Liver (tissue), 9 donors: ENCODE measurements around the gene PHLDB2. TPM values are rescaled to one million over a fixed set of nuclear protein-coding genes. Genes with fewer than 3 reads are reported as not detected.

ENCODE experiments used
- DNase-seq: peaks from one replicate; pipeline ENCODE4 v3.0.0-alpha.2; 2017; ENCODE audit warnings: low spot score
- H3K27ac ChIP-seq, 2 donors: one replicate each; pipeline ENCODE4 v1.7.0; 2013; ENCODE audit warnings: inconsistent platforms in 2 of 2, low read length in 2 of 2, control low read depth in 1 of 2, low read depth in 1 of 2, mild to moderate bottlenecking in 1 of 2
- H3K27me3 ChIP-seq, 4 donors: one replicate each; pipeline versions ENCODE4 v1.6.1 to v1.7.0; 2013; ENCODE audit warnings: low read length in 3 of 4, inconsistent platforms in 1 of 4, mild to moderate bottlenecking in 1 of 4, moderate library complexity in 1 of 4; ENCODE audit not compliant: control insufficient read depth in 4 of 4, insufficient read depth in 4 of 4
- H3K36me3 ChIP-seq, 4 donors: one replicate each; pipeline versions ENCODE4 v1.6.1 to v1.7.0; 2013; ENCODE audit warnings: low read length in 3 of 4, mild to moderate bottlenecking in 3 of 4, low read depth in 1 of 4, moderate library complexity in 1 of 4; ENCODE audit not compliant: control insufficient read depth in 4 of 4, insufficient read depth in 3 of 4
- H3K4me1 ChIP-seq, 4 donors: one replicate each; pipeline versions ENCODE4 v1.6.1 to v1.7.0; 2013; ENCODE audit warnings: low read length in 3 of 4, mild to moderate bottlenecking in 3 of 4, moderate library complexity in 1 of 4; ENCODE audit not compliant: control insufficient read depth in 4 of 4, insufficient read depth in 4 of 4
- H3K4me3 ChIP-seq, 3 donors: one replicate each; pipeline versions ENCODE4 v1.6.1 to v1.7.0; 2013; ENCODE audit warnings: low read length in 3 of 3, control low read depth in 1 of 3, low read depth in 1 of 3, mild to moderate bottlenecking in 1 of 3
- H3K9ac ChIP-seq, 2 donors: one replicate each; pipeline ENCODE4 v1.7.0; 2013; ENCODE audit warnings: low read length in 2 of 2, mild to moderate bottlenecking in 2 of 2, moderate library complexity in 2 of 2, control low read depth in 1 of 2, low read depth in 1 of 2
- H3K9me3 ChIP-seq, 4 donors: one replicate each; pipeline versions ENCODE4 v1.6.1 to v1.7.0; 2013; ENCODE audit warnings: low read length in 3 of 4; ENCODE audit not compliant: control insufficient read depth in 4 of 4
- ATF3 ChIP-seq: IDR thresholded peaks from 2 replicates; pipeline ENCODE4 v1.6.1; 2016; ENCODE audit warnings: antibody characterized with exemption
- FOXA1 ChIP-seq: IDR thresholded peaks from 2 replicates; pipeline ENCODE4 v1.6.1; 2016; ENCODE audit warnings: antibody characterized with exemption
- FOXA2 ChIP-seq: IDR thresholded peaks from 2 replicates; pipeline ENCODE4 v1.6.1; 2016; ENCODE audit warnings: antibody characterized with exemption
- GABPA ChIP-seq, 2 donors: IDR thresholded peaks in 1 of 2; conservative IDR thresholded peaks in 1 of 2; 2 replicates each; pipeline ENCODE4 v1.6.1; 2016; ENCODE audit warnings: antibody characterized with exemption in 2 of 2, mild to moderate bottlenecking in 1 of 2, moderate library complexity in 1 of 2
- HNF4A ChIP-seq, 2 donors: conservative IDR thresholded peaks; 2 replicates each; pipeline ENCODE4 v1.6.1; 2016; ENCODE audit warnings: antibody characterized with exemption in 2 of 2, mild to moderate bottlenecking in 2 of 2
- HNF4G ChIP-seq: IDR thresholded peaks from 2 replicates; pipeline ENCODE4 v1.6.1; 2016; ENCODE audit warnings: antibody characterized with exemption
- JUND ChIP-seq, 2 donors: IDR thresholded peaks; 2 replicates each; pipeline ENCODE4 v1.6.1; 2016; ENCODE audit warnings: antibody characterized with exemption in 2 of 2
- NR2F2 ChIP-seq: IDR thresholded peaks from 2 replicates; pipeline ENCODE4 v1.6.1; 2016; ENCODE audit warnings: antibody characterized with exemption
- RAD21 ChIP-seq, 2 donors: IDR thresholded peaks; 2 replicates each; pipeline ENCODE4 v1.6.1; 2016; ENCODE audit warnings: antibody characterized with exemption in 2 of 2, mild to moderate bottlenecking in 2 of 2
- RXRA ChIP-seq, 2 donors: IDR thresholded peaks; 2 replicates each; pipeline ENCODE4 v1.6.1; 2017 to 2018; ENCODE audit warnings: antibody characterized with exemption in 2 of 2, mild to moderate bottlenecking in 1 of 2
- SP1 ChIP-seq: IDR thresholded peaks from 2 replicates; pipeline ENCODE4 v1.6.1; 2018; ENCODE audit warnings: antibody characterized with exemption, mild to moderate bottlenecking
- TAF1 ChIP-seq: conservative IDR thresholded peaks from 2 replicates; pipeline ENCODE4 v1.6.1; 2016; ENCODE audit warnings: antibody characterized with exemption, mild to moderate bottlenecking
- YY1 ChIP-seq: IDR thresholded peaks from 2 replicates; pipeline ENCODE4 v1.6.1; 2016; ENCODE audit warnings: antibody characterized with exemption, mild to moderate bottlenecking
- WGBS: extraction: QIAGEN DNeasy Blood & Tissue Kit; methylation state at CpG from one replicate; pipeline ENCODE4 v1.1.7; 2013; 5-methylcytosine and 5-hydroxymethylcytosine counted together
- polyA plus RNA-seq, 2 donors: library from polyadenylated mRNA; stranded (reverse) in 1 of 2; unstranded in 1 of 2; fragments of 200-250 nt in 1 of 2; fragments of >200 nt in 1 of 2; fragmentation: Nextera tagmentation in 1 of 2; extraction: Ambion mirVana in 1 of 2; gene quantifications; one replicate each; pipeline versions ENCODE4 v1.2.1 to v1.2.3, GENCODE V29; 2013 to 2015
- total RNA-seq, 2 donors: library from RNA; depleted of rRNA; stranded (reverse); fragments of >200 nt; gene quantifications; one replicate each; pipeline ENCODE4 v1.2.3, GENCODE V29; 2014
- TF ChIP-seq, protein P1 (sequence below): IDR thresholded peaks from 2 replicates; pipeline ENCODE4 v1.6.1; 2016; ENCODE audit warnings: antibody characterized with exemption, mild to moderate bottlenecking
- TF ChIP-seq, protein P2 (sequence below): IDR thresholded peaks from 2 replicates; pipeline ENCODE4 v1.6.1; 2016; ENCODE audit warnings: antibody characterized with exemption
- TF ChIP-seq, protein P3 (sequence below): fragments of 150-350 bp; IDR thresholded peaks from 2 replicates; pipeline ENCODE4 v1.5.1; 2017; ENCODE audit warnings: improper control_type of control experiment, low read depth, low read length; ENCODE audit not compliant: missing input control
- TF ChIP-seq, protein P4 (sequence below): IDR thresholded peaks from 2 replicates; pipeline ENCODE4 v1.6.1; 2016; ENCODE audit warnings: antibody characterized with exemption
- donor health status: healthy.
- donor health status: healthy.
- donor health status: healthy.
- donor health status: healthy.
- donor health status: healthy.

The PHLDB2 gene
- total and polyA plus RNA-seq, 4 donors = 9.7 to 42.9 (median 22.2) TPM

- no peak for DNase-seq
- no peak overlapping the region for H3K27ac ChIP-seq
- H3K27me3 ChIP-seq = no peaks in the 10 kb centered on the region
- H3K4me3 ChIP-seq = no peak overlapping the region
- peaks cover 2 to 7% (median 6%) of the 10 kb centered on the region in 4 donors for H3K4me1 ChIP-seq
- no peak overlapping the region for H3K9ac ChIP-seq
- H3K36me3 ChIP-seq = peaks cover 0 to 2% (median 0%) of the 10 kb centered on the region in 4 donors
- H3K9me3 ChIP-seq = no peaks in the 10 kb centered on the region
- TF ChIP-seq SP1 (no peak), HNF4A (conservative IDR thresholded peaks at IDR 0.05) (no peak), FOXA1 (no peak), RXRA (IDR thresholded peaks at IDR 0.05) (no peak), GABPA (IDR thresholded peaks at IDR 0.05 in 1 of 2, conservative IDR thresholded peaks at IDR 0.05 in 1 of 2) (no peak), YY1 (no peak), ATF3 (no peak), HNF4G (no peak), TAF1 (no peak), FOXA2 (no peak), NR2F2 (no peak), JUND (IDR thresholded peaks at IDR 0.05) (no peak), RAD21 (IDR thresholded peaks at IDR 0.05) (no peak)
- TF ChIP-seq, protein P1, sequence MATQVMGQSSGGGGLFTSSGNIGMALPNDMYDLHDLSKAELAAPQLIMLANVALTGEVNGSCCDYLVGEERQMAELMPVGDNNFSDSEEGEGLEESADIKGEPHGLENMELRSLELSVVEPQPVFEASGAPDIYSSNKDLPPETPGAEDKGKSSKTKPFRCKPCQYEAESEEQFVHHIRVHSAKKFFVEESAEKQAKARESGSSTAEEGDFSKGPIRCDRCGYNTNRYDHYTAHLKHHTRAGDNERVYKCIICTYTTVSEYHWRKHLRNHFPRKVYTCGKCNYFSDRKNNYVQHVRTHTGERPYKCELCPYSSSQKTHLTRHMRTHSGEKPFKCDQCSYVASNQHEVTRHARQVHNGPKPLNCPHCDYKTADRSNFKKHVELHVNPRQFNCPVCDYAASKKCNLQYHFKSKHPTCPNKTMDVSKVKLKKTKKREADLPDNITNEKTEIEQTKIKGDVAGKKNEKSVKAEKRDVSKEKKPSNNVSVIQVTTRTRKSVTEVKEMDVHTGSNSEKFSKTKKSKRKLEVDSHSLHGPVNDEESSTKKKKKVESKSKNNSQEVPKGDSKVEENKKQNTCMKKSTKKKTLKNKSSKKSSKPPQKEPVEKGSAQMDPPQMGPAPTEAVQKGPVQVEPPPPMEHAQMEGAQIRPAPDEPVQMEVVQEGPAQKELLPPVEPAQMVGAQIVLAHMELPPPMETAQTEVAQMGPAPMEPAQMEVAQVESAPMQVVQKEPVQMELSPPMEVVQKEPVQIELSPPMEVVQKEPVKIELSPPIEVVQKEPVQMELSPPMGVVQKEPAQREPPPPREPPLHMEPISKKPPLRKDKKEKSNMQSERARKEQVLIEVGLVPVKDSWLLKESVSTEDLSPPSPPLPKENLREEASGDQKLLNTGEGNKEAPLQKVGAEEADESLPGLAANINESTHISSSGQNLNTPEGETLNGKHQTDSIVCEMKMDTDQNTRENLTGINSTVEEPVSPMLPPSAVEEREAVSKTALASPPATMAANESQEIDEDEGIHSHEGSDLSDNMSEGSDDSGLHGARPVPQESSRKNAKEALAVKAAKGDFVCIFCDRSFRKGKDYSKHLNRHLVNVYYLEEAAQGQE = no peak
- TF ChIP-seq, protein P2, sequence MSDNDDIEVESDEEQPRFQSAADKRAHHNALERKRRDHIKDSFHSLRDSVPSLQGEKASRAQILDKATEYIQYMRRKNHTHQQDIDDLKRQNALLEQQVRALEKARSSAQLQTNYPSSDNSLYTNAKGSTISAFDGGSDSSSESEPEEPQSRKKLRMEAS = no peak
- TF ChIP-seq, protein P3, sequence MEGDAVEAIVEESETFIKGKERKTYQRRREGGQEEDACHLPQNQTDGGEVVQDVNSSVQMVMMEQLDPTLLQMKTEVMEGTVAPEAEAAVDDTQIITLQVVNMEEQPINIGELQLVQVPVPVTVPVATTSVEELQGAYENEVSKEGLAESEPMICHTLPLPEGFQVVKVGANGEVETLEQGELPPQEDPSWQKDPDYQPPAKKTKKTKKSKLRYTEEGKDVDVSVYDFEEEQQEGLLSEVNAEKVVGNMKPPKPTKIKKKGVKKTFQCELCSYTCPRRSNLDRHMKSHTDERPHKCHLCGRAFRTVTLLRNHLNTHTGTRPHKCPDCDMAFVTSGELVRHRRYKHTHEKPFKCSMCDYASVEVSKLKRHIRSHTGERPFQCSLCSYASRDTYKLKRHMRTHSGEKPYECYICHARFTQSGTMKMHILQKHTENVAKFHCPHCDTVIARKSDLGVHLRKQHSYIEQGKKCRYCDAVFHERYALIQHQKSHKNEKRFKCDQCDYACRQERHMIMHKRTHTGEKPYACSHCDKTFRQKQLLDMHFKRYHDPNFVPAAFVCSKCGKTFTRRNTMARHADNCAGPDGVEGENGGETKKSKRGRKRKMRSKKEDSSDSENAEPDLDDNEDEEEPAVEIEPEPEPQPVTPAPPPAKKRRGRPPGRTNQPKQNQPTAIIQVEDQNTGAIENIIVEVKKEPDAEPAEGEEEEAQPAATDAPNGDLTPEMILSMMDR = no peak
- TF ChIP-seq, protein P4, sequence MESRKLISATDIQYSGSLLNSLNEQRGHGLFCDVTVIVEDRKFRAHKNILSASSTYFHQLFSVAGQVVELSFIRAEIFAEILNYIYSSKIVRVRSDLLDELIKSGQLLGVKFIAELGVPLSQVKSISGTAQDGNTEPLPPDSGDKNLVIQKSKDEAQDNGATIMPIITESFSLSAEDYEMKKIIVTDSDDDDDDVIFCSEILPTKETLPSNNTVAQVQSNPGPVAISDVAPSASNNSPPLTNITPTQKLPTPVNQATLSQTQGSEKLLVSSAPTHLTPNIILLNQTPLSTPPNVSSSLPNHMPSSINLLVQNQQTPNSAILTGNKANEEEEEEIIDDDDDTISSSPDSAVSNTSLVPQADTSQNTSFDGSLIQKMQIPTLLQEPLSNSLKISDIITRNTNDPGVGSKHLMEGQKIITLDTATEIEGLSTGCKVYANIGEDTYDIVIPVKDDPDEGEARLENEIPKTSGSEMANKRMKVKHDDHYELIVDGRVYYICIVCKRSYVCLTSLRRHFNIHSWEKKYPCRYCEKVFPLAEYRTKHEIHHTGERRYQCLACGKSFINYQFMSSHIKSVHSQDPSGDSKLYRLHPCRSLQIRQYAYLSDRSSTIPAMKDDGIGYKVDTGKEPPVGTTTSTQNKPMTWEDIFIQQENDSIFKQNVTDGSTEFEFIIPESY = no peak
- 83% methylated on average over 4 of the region's 4 CpGs for WGBS
Observed at GRCh38 chr3:111902534-111902933, 43.5 kb downstream of the PHLDB2 start.
